HT-29 (cell line): Measurements from ENCODE around the gene P2RY14. TPM values are rescaled to one million over a fixed set of nuclear protein-coding genes. Genes with fewer than 3 reads are reported as not detected.
"Not testable (repeated sequence)": the region's sequence is repeated elsewhere in the genome, so short reads cannot be mapped to it uniquely, and the experiment has no call there.

Experiments
- DNase-seq: peaks from one replicate; pipeline ENCODE4 v3.0.0-alpha.2; 2015; ENCODE audit warnings: low spot score
- small RNA-seq: library from RNA; depleted of rRNA; stranded (forward); fragments of <200 nt; gene quantifications from one replicate; pipeline ENCODE3, GENCODE V24; 2014
- total RNA-seq: library from RNA; depleted of rRNA; stranded (reverse); fragments of >200 nt; shearing (Covaris generic); gene quantifications from 2 replicates; pipeline ENCODE4 v1.2.3, GENCODE V29; 2014; rRNA removed

Gene P2RY14
- total RNA-seq, 1 experiment from 2014 or later: not detected

- no peak for DNase-seq
Observed at GRCh38 chr3:151191095-151191494, 87.2 kb downstream of the P2RY14 start.

GRCh38 chr3:151183265-151183671, 95.1 kb downstream of the P2RY14 start:
- no peak for DNase-seq

- DNase-seq: no peak
Observed at GRCh38 chr3:151182349-151183079, 95.8 kb downstream of the P2RY14 start.

GRCh38 chr3:151178208-151178845, 100.0 kb downstream of the P2RY14 start:
- DNase-seq: peak; percentile 90

- DNase-seq: no peak
Observed at GRCh38 chr3:151175952-151176351, 102.4 kb downstream of the P2RY14 start.

GRCh38 chr3:151174351-151174750, 104.0 kb downstream of the P2RY14 start:
- no peak for DNase-seq

- DNase-seq: no peak
Observed at GRCh38 chr3:151171145-151171757, 107.1 kb downstream of the P2RY14 start.

GRCh38 chr3:151169948-151170679, 108.2 kb downstream of the P2RY14 start:
- not testable (repeated sequence) for DNase-seq

- no peak for DNase-seq
Observed at GRCh38 chr3:151169262-151169947, 108.9 kb downstream of the P2RY14 start.

GRCh38 chr3:151168269-151169094, 109.9 kb downstream of the P2RY14 start:
- peak; percentile 87 for DNase-seq

GRCh38 chr3:151166161-151166560, 112.2 kb downstream of the P2RY14 start:
- peak; percentile 30 for DNase-seq

- no peak for DNase-seq
Observed at GRCh38 chr3:151165226-151165625, 113.1 kb downstream of the P2RY14 start.

Small RNAs within 50 kb of the gene (small RNA-seq; reads per million reads assigned to genes)
- gene RNA5SP145: 5.4 reads per million, percentile 84 among the genes with 10 or more reads in this experiment

Other genes starting within 250 kb of the P2RY14 start
- 0.03 TPM in 1 of 2 replicates, not detected in the other for gene MED12L, start 192.9 kb downstream of the P2RY14 start, total RNA-seq
- gene GPR171, start 75.3 kb downstream of the P2RY14 start, total RNA-seq: not detected in 2 replicates
- 1.8 and 2.6 TPM in 2 replicates for gene GPR87, start 38.3 kb upstream of the P2RY14 start, total RNA-seq
- gene P2RY13, start 51.0 kb upstream of the P2RY14 start, total RNA-seq: not detected in 2 replicates
- gene P2RY12, start 106.2 kb upstream of the P2RY14 start, total RNA-seq: not detected in 2 replicates
- 0.70 and 2.2 TPM in 2 replicates for gene IGSF10, start 182.5 kb upstream of the P2RY14 start, total RNA-seq